ENCODE measurements around the gene OSGEP. TPM values are rescaled to one million over a fixed set of nuclear protein-coding genes. Genes with fewer than 3 reads are reported as not detected.
"Not testable (repeated sequence)": the region's sequence is repeated elsewhere in the genome, so short reads cannot be mapped to it uniquely, and the experiment has no call there.

OSGEP gene
- total RNA-seq, 2 donors from 2014 or later, result 44.3 to 50.7 TPM

GRCh38 chr14:20455355-20456300 lies 1.0 kb upstream of the OSGEP start:
- H3K9me3 Mint-ChIP-seq, result no peaks in the 10 kb centered on the region

DNA sequence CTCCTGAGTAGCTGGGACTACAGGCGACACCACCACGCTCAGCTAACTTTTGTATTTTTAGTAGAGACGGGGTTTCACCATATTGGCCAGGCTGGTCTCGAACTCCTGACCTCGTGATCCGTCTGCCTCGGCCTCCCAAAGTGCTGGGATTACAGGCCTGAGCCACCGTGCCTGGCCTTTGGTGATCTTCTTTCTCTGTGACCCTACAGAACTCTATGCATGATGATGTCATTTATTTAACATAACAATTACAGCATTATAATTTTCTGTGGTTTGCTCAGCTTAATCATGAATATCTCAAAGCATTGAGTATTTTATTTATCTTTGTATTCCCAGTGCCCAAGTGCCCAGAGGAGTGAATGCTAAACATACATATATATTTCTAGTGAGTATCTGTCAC lies 1.8 kb downstream of the OSGEP start:
- WGBS, 2 experiments (ENCODE audit: insufficient coverage in 1 of 2, insufficient read length in 1 of 2), result 91 to 97% methylated on average over 8 of the region's 8 CpGs
- H3K9me3 Mint-ChIP-seq; H3K4me1 Mint-ChIP-seq; DNase-seq; H3K9me3 ChIP-seq (ENCODE audit: control insufficient read depth, low read length); H3K27me3 Mint-ChIP-seq (ENCODE audit: insufficient read depth); H3K4me1 ChIP-seq (ENCODE audit: control insufficient read depth, insufficient read depth, low read length); H3K4me3 ChIP-seq (ENCODE audit: low read length); H3K27ac Mint-ChIP-seq; H3K27me3 ChIP-seq (ENCODE audit: control insufficient read depth, insufficient read depth, low read length, poor library complexity, severe bottlenecking); H3K27ac ChIP-seq (ENCODE audit: low read depth, low read length); H3K9ac ChIP-seq (ENCODE audit: extremely low read depth, low read length, poor library complexity, severe bottlenecking); H3K4me3 Mint-ChIP-seq: not testable (repeated sequence)
- peaks cover 27% of the 10 kb centered on the region for H3K36me3 Mint-ChIP-seq (ENCODE audit: low read depth)
- peaks cover 69% of the 10 kb centered on the region for H3K36me3 ChIP-seq (ENCODE audit: control insufficient read depth, insufficient read depth, low read length)

More at GRCh38 chr14:20455355-20456300, 1.0 kb upstream of the OSGEP start:
- H3K27me3 ChIP-seq (ENCODE audit: control insufficient read depth, insufficient read depth, low read length, poor library complexity, severe bottlenecking), result no peaks in the 10 kb centered on the region
- H3K9ac ChIP-seq (ENCODE audit: extremely low read depth, low read length, poor library complexity, severe bottlenecking), result peak overlapping the region; percentile 96
- Mint-ChIP-seq H3K36me3 (ENCODE audit: low read depth) (peaks cover 37% of the 10 kb centered on the region), H3K27me3 (ENCODE audit: insufficient read depth) (no peaks in the 10 kb centered on the region), H3K4me3 (no peak overlapping the region), H3K27ac (no peak overlapping the region), H3K4me1 (peaks cover 8% of the 10 kb centered on the region)
- H3K9me3 ChIP-seq (ENCODE audit: control insufficient read depth, low read length), result no peaks in the 10 kb centered on the region
- peaks cover 6% of the 10 kb centered on the region for H3K4me1 ChIP-seq (ENCODE audit: control insufficient read depth, insufficient read depth, low read length)
- no peak for DNase-seq
- no peak for TF ChIP-seq CTCF (conservative IDR thresholded peaks at IDR 0.05)
- H3K36me3 ChIP-seq (ENCODE audit: control insufficient read depth, insufficient read depth, low read length), result peaks cover 66% of the 10 kb centered on the region
- H3K27ac ChIP-seq (ENCODE audit: low read depth, low read length), result peak overlapping the region; percentile 98
- 2 to 4% methylated on average over 18 to 39 of the region's 39 CpGs for WGBS, 2 experiments (ENCODE audit: insufficient coverage in 1 of 2, insufficient read length in 1 of 2)
- peak overlapping the region; percentile 96 for H3K4me3 ChIP-seq (ENCODE audit: low read length)

DNA sequence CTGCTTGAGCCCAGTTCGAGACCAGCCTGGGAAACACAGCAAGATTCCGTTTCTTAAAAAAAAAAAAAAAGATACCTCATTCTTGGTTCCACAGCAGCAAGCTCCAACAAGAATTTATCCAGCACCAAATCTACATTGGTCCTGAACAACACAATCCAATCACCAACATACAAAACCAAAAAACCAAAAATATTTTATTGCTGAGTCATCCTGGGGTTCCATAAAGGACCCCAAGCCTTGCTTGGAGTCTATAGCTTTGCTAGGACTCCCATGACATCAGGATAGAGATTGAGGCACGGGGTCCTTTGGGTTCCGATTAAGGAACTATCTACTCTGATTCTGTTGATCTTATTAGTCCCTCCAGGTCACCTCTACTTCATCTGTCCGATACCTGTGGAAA lies 7.7 kb downstream of the OSGEP start:
- Mint-ChIP-seq H3K27ac (peak overlapping the region; percentile 14), H3K4me3 (no peak overlapping the region), H3K27me3 (ENCODE audit: insufficient read depth) (no peaks in the 10 kb centered on the region), H3K4me1 (no peaks in the 10 kb centered on the region), H3K9me3 (peaks cover 6% of the 10 kb centered on the region), H3K36me3 (ENCODE audit: low read depth) (peaks cover 23% of the 10 kb centered on the region)
- 93 to 94% methylated on average over 4 to 5 of the region's 5 CpGs for WGBS, 2 experiments (ENCODE audit: insufficient coverage in 1 of 2, insufficient read length in 1 of 2)
- no peak for DNase-seq
- no peaks in the 10 kb centered on the region for H3K27me3 ChIP-seq (ENCODE audit: control insufficient read depth, insufficient read depth, low read length, poor library complexity, severe bottlenecking)
- peaks cover 75% of the 10 kb centered on the region for H3K36me3 ChIP-seq (ENCODE audit: control insufficient read depth, insufficient read depth, low read length)
- no peak overlapping the region for H3K27ac ChIP-seq (ENCODE audit: low read depth, low read length)
- H3K9me3 ChIP-seq (ENCODE audit: control insufficient read depth, low read length), result no peaks in the 10 kb centered on the region
- no peak overlapping the region for H3K9ac ChIP-seq (ENCODE audit: extremely low read depth, low read length, poor library complexity, severe bottlenecking)
- TF ChIP-seq CTCF (conservative IDR thresholded peaks at IDR 0.05), result no peak
- no peak overlapping the region for H3K4me3 ChIP-seq (ENCODE audit: low read length)
- no peaks in the 10 kb centered on the region for H3K4me1 ChIP-seq (ENCODE audit: control insufficient read depth, insufficient read depth, low read length)

DNA sequence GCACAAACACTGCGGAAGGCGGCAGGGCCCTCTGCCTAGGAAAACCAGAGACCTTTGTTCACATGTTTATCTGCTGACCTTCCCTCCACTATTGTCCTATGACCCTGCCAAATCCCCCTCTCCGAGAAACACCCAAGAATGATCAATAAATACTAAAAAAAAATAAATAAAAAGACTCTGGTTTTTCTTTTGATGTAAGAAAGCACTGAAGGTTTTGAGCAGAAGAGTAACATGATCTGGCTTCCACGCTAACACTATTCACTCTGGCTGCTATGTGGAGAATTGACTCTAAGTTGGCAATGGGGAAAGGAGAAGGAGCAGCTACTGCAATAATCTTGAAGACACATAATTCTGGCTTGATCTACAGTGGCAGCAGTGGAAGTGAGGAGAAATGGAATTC lies 11.0 kb downstream of the OSGEP start:
- not testable (repeated sequence) for H3K36me3 Mint-ChIP-seq (ENCODE audit: low read depth); DNase-seq; H3K27ac Mint-ChIP-seq; H3K27me3 ChIP-seq (ENCODE audit: control insufficient read depth, insufficient read depth, low read length, poor library complexity, severe bottlenecking); H3K4me3 Mint-ChIP-seq; H3K9me3 Mint-ChIP-seq; H3K27ac ChIP-seq (ENCODE audit: low read depth, low read length); H3K9me3 ChIP-seq (ENCODE audit: control insufficient read depth, low read length); H3K4me3 ChIP-seq (ENCODE audit: low read length); H3K4me1 Mint-ChIP-seq; H3K4me1 ChIP-seq (ENCODE audit: control insufficient read depth, insufficient read depth, low read length); H3K9ac ChIP-seq (ENCODE audit: extremely low read depth, low read length, poor library complexity, severe bottlenecking); H3K27me3 Mint-ChIP-seq (ENCODE audit: insufficient read depth)
- peaks cover 44% of the 10 kb centered on the region for H3K36me3 ChIP-seq (ENCODE audit: control insufficient read depth, insufficient read depth, low read length)
- 95 to 100% methylated on average over 1 of the region's 4 CpGs for WGBS, 2 experiments (ENCODE audit: insufficient coverage in 1 of 2, insufficient read length in 1 of 2)
